Hematopoietic multipotent progenitor cell treated with erythropoietin and hydrocortisone succinate and interleukin-3 and kit ligand, for 4 days (in vitro differentiated cells): ENCODE data around the gene AK9.
"Not testable (repeated sequence)": the region's sequence is repeated elsewhere in the genome, so short reads cannot be mapped to it uniquely, and the experiment has no call there.

Experiments
- DNase-seq: peaks from one replicate; pipeline ENCODE4 v3.0.0-alpha.2; 2015

AK9 gene

GRCh38 chr6:109693111-109693510 lies 2.1 kb upstream of the AK9 start:
- DNase-seq, result no peak

- peak; percentile 71 for DNase-seq
These were observed 647 bp downstream of the AK9 start for GRCh38 chr6:109690373-109690736.

- DNase-seq, result peak; percentile 41
These were observed 3.7 kb downstream of the AK9 start for GRCh38 chr6:109687271-109687761.

- DNase-seq, result no peak
These were observed 4.3 kb downstream of the AK9 start for GRCh38 chr6:109686566-109687265.

- DNase-seq, result not testable (repeated sequence)
These were observed 12.1 kb downstream of the AK9 start for GRCh38 chr6:109678661-109679505.

GRCh38 chr6:109678240-109678639 lies 12.8 kb downstream of the AK9 start:
- no peak for DNase-seq

GRCh38 chr6:109676724-109677123 lies 14.3 kb downstream of the AK9 start:
- DNase-seq, result no peak

- DNase-seq, result no peak
These were observed 18.2 kb downstream of the AK9 start for GRCh38 chr6:109672839-109673238.

- DNase-seq, result no peak
These were observed 18.8 kb downstream of the AK9 start for GRCh38 chr6:109672175-109672574.

GRCh38 chr6:109671733-109672132 lies 19.3 kb downstream of the AK9 start:
- DNase-seq, result no peak

GRCh38 chr6:109669811-109670210 lies 21.2 kb downstream of the AK9 start:
- DNase-seq, result no peak

GRCh38 chr6:109662192-109662591 lies 28.8 kb downstream of the AK9 start:
- DNase-seq, result no peak

GRCh38 chr6:109660526-109661320 lies 30.3 kb downstream of the AK9 start:
- DNase-seq, result no peak

- no peak for DNase-seq
These were observed 35.2 kb downstream of the AK9 start for GRCh38 chr6:109655761-109656262.

GRCh38 chr6:109653264-109653663 lies 37.7 kb downstream of the AK9 start:
- no peak for DNase-seq

- no peak for DNase-seq
These were observed 46.9 kb downstream of the AK9 start for GRCh38 chr6:109644131-109644530.

GRCh38 chr6:109632405-109632804 lies 58.6 kb downstream of the AK9 start:
- DNase-seq, result no peak

- DNase-seq, result no peak
These were observed 59.6 kb downstream of the AK9 start for GRCh38 chr6:109631403-109631802.

- no peak for DNase-seq
These were observed 62.6 kb downstream of the AK9 start for GRCh38 chr6:109628158-109629000.

- DNase-seq, result no peak
These were observed 64.7 kb downstream of the AK9 start for GRCh38 chr6:109626311-109626710.

GRCh38 chr6:109625199-109625598 lies 65.8 kb downstream of the AK9 start:
- no peak for DNase-seq

- no peak for DNase-seq
These were observed 67.7 kb downstream of the AK9 start for GRCh38 chr6:109623288-109623687.
